HG02610 (cell line): ENCODE measurements around the gene MEX3B.

Experiments used
- ATAC-seq: cut with Tn5 transposase; IDR thresholded peaks from one replicate; pipeline ENCODE4 v1.9.1; 2021; ENCODE audit warnings: mild to moderate bottlenecking, moderate library complexity; ENCODE audit not compliant: unreplicated experiment

Gene MEX3B

DNA sequence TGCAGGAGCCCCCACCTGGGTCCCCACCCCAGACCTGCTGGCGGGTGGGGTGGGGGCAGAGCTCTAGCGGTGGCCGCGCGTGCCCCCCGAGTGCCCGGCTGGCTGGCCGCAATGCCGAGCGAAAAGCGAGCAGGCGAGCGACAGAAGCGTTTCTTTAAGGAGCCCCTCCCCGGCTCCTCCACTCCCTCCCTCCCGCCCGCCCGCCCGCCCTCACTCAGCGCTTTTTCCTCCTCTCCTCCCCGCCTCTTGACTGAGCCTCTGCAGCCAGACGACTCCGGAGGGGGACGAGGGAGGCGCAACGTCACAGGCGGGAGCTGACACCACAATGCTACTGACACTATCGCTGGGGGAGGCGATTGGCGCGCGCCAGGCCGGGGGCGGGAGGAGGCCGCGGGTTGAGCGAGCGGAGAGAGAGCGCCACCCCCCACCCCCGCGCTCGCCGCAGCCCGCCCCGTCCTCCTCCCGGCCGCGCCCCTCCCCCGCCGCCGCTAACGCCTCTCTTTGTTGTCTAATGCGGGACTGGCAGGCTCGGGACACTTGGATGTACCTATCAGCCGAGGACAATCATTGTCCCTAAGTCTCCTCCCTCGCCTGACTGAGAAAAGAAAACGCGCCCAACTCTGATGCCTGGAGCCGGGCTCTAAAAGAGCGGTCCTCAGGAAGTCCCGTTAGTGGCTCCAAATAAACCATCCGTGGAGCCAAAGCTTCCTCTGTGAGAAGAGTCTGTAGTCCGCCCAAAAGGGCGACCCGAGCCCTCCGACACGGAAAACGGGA is at the start of gene MEX3B:
Gene MEX3B (minus strand): TSS at position 127 of the 774 bp plus-strand sequence. CDS start 313 bp downstream, outside the sequence.
- peak; percentile 64 for ATAC-seq

DNA sequence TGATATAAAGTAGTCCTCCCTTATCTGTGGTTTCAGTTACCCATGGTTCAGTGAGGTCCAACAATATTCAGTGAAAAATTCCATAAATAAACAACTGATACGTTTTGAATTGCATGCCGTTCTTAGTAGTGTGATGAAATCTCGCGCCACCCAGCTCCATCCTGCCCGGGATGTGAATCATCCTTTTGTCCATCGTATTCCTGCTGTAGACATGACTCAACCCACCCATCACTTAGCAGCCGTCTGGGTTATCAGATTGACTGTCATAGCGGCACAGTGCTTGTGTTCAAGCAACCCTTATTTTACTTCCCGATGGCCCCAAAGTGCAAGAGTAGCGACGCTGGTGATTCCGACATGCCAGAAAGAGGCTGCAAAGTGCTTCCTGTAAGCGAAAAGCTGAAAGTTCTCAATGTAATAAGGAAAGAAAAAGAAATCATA is 48.0 kb upstream of the MEX3B start:
- ATAC-seq, result no peak

DNA sequence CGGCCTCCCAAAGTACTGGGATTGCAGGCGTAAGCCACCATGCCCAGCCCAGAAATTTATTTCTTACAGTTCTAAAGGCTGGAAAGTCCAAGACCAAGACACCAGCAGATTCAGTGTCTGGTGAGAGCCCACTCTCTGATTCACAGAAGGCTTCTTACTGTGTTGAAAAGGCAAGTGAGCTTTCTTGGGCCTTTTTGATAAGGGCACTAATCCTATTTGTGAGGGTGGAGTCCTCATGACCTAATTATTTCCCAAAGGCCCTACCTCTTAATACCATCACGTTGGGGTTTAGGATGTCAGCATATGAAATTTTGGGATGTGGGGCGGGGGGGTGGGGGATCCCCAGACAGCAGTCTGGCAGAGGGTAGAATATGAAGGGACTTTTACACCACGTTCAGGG is 47.5 kb upstream of the MEX3B start:
- ATAC-seq, result no peak

DNA sequence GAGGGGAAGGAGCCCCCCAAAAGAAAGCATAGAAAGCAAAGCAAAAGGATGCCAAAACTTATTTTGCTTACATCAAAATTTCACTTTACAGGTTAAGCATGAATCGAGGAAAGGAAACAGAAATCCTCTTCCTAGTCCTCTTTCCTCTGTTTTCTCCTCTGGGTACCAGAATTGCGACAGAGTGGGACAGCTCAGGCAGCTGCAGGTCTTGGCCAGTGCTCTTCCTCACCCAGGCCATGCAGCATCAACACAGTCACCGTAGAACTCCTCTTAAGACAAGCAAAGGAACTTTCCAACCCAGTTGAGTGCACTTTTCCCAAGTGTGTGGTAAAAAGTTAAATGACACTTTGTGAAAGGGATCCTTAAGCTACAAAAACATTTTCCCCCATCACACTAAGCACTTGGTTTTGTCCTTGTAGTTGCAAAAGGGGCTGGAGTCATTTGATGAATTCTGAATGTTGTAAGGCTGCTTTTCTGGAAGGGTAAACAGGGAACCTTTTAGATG is 45.9 kb upstream of the MEX3B start:
- ATAC-seq, result no peak

DNA sequence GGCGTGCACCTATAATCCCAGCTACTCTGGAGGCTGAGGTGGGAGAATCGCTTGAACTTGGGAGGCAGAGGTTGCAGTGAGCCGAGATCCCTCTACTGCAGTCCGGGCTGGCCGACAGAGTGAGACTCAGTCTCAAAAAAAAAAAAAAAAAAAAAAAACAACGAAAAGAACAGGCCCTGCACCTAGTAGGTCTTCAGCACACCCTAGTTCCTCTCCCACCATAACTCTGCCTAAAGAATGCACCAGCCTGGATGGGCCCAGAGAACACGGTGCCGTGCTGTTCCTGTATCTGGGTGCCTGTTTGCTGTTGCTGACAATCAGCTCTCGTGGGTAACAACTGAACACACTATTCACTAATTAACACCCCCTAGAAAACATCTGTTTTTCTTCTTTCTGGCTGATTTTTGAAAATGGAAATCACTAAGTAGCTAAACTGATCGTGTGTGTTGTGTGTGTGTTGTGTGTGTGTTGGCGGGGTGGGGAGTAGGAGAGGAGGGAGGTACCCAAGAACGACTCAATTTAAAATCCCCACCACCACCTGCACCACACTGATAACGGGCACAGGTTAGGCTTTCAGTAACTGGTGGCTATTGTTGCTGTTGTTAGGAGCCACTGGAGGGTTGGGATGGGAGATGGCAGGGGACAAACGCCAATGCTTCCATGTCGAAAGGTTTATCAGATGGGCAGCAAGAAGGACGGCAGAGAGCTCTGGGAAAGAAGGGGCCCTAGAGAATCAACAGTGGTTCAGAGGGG is 40.6 kb upstream of the MEX3B start:
- no peak for ATAC-seq

DNA sequence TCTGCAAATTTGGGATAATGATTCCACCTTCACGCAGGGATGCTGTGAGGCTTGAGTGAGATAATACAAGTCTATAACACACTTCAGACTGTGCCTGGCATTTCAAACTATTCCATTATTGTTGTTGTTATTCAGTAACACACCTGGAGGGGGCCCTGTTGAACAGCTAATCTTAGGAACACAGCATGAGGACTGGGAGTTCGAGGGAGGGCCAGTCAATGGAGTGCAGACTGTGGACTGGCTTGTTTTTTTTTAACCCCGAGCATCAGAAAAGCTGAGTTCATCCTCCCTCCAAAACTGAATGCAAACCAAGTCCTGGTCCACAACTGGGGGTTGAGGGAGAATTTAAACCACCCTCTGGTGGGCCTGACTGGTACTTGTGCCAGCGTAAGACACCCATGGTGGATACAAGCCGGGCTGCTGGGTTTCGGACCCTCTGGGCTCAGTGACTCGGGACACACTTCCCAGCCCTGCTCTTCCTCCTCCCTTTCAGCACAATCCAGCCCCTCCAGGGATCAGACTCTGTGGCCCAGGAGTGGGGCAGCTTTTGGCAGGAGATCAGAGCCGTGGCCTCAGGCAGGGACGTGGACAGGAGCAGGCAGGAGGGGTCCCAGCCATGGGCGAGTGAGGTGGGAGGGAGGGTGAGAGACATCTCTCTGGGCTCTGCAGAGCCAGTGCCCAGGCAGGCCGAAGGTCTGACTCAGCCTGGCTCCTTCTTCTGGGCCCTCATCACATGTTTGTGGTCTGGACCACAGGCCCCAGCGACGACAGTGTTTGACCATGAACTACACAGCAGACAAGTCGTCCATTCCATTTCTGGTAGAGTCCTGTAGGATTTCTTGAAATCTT is 36.3 kb upstream of the MEX3B start:
- no peak for ATAC-seq

DNA sequence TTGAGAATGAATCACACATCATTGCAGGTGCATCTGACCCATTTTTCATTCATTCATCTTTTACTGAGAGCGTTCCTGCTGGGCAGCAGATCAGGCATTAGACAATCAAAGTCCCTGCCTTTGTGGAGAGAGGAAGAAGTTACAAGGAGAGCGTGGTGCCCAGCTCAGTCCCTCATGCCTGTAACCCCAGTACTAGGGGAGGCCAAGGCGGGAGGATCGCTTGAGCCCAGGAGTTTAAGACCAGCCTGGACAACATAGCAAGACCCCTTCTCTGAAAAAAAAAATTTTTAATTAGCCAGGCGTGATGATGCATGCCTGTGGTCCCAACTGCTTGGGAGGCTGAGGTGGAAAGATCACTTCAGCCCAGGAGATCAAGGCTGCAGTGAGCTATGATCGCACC is 35.0 kb upstream of the MEX3B start:
- ATAC-seq, result no peak

DNA sequence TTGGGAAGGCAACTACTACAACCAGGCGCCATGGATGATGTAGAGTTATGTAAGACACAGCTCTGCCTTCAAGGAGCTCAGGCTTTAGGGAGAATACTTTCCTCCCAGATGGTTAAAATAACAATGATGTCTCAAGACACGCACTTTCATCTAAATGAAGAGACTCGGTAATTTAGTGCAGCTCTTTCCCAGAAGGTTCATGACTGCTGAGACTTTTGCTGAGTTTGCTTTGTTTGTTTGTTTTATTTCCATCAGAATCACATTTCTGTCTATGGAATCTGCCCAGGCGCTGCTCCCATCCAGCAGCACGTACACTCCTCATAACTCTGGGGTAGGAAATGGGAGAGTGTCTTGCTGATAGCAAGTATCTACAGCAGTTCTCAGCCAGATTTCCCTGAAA is 33.9 kb upstream of the MEX3B start:
- no peak for ATAC-seq

DNA sequence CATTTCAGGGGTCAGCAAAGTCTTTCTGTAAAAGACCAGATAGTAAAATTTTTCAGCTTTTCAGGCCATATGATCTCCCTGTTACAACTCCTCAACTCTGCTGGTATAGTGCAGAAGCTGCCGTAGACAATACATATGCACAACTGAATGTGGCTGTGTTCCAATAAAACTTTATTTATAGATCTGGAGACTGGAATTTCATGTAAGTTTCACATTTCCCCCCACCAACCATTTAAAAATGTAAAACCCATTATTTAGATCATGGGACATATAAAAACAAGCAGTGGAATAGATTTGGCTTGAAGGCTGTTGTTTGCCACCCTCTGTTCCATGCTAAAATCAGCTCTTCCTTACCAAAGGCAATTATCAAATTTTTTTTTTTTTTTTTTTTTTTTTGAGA is 28.8 kb upstream of the MEX3B start:
- ATAC-seq, result no peak

DNA sequence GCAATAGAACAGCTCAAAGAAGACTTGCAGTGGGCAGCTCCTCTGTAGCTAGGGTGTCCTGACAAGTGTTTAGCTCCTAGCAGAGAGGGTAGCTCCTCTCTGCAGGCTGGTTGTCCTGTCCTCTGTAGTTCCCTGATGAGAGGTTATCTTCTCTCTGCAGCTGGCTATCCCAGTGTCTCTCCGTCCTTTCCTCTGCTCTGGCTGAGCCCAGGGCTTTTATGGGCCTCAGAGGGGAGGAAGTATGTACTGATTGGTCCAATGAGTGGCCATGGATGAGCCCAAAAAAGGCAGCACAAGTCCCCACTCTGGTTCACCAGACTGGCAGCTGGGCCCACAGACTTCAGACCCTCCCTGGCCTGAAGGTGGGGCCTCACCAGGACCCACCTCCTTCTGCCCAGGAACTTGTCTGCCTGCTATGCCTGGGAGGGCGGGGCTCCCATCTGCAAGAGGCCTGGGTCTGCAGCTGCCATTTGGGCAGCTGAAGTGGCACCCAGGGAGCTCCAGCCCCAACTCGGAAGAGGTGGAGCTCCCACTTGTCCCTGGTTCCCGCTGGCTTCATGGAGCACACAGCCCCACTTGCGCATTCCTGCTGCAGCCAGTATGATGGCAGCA is 27.2 kb upstream of the MEX3B start:
- ATAC-seq, result no peak

DNA sequence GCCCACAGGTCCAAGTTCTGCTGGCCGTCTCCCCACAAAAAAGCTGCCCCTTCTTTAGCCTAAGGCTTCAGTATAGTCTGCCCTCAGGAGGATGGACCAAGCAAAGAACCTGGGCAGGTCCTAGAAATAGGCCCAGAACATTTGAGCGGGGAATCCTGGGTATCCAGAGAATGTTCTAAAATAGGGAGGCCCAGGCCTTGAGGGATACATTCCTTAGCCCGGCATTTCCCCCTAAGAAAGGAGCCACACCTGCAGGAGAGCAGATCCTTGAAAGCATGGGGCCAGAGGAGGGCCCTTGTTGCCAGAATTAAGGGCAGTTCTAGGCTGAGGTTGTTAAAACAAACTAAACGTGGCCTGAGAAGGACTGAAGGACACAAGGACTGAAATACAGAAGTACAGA is 20.6 kb upstream of the MEX3B start:
- no peak for ATAC-seq

DNA sequence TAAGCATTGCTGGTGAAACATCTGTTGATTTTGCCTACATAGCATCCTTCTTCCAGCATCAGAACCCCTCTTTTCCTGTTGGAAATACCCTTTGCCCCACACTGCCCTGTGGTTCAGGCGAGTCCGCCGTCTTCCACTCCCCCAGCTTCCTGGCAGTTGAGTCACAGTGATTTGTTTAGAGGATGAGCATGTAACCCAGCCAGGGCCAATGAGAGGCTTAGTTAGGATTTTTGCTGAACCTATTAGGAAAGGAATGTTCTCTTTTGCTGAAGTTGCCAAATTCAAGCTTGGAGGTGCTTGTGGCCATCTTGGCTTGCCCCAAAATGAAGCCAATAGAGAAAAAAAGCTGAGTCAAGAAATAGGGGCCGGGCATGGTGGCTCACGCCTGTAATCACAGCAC is 19.0 kb upstream of the MEX3B start:
- no peak for ATAC-seq

DNA sequence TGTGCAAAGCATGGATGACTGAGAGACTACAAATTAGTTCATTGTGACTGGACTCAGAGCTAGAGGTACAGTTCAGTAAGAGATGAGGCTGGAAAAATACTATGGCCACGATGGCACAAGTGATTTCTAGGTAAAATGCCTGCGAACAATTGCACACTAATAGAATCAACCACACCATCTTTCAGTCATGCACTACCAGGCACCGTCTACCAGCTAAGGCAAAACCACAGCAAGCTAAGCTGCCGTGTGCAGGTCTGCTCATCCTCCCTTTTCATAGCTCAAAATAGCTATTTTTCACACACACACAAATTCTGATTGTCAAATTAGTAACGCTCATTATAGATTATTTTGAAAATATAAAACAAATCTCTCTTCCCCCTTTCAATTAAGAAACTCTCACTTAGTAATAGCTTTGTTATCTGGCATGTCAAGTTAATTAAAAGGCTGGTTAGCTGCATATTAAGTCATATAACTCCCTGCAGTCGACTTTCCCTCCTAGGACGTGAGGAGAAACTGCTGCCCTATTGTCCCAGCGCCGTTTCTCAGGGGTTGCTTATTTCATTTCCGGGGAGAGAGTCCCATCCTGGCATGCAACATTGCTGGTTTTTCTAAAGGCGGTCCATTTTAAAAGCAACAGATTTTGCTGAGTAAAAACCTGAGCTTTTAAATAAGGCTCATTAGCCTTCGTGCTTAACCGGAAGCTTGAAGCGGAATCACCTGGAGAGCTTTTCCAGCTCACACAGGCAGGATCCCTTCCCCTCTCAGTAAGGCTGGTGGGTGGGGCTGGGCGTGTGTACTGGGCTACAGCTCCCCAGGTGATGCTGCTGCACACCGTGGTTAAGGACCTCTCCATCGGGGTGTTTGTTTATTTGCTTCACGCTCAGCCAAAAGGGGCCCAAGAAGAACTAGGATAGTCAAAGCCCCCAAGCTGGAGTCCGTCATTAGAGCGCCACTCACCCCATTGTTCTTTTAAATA is 16.9 kb upstream of the MEX3B start:
- no peak for ATAC-seq

DNA sequence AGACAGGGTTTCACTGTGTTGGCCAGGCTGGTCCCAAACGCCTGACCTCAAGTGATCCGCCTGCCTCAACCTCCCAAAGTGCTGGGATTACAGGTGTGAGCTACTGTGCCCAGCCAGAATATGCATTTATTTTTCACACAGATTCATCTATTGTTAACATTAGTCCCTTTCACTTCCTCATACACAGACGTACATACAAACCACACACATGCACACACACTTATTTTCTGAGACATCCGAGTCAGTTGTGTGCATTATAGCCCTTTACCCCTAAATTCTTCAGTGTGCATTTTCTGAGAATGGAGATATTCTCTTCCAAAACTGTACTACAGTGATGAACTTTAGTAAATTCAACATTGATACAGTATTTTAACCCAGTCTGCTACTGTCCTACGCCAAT is 15.0 kb upstream of the MEX3B start:
- no peak for ATAC-seq

DNA sequence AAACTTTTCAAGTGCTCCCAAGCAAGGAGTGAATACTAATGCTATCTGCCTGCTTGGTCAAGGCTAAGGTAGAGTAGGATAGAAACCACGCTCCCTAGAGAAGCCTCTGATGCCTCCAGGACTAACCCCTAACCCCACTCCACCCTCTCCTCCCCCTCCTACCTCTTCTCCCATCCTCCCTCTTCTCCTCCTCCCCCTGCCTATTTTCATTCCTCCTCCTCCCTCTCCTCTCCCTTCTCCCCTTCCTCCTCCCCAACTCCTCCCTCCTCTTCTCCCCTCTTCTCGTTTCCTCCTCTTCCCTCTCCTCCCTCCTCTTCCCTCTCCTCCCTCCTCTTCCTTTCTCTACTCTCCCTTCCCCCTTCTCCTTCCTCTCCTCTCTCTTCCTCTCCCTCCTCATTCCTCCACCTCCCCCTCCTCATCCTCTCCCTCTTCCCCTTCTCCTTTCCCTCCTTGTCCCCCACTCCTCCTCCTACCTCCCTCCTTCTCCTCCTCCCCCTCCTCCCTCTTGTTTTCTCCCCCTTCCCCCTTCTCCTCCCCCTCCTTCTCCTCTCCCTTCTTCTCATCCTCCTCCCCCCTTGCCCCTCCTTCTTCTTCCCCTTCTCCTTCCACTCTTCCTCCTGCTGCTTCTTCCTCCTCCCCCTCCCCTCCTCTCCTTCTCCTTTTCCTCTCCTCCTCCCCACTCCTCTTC is 12.8 kb upstream of the MEX3B start:
- ATAC-seq, result no peak

DNA sequence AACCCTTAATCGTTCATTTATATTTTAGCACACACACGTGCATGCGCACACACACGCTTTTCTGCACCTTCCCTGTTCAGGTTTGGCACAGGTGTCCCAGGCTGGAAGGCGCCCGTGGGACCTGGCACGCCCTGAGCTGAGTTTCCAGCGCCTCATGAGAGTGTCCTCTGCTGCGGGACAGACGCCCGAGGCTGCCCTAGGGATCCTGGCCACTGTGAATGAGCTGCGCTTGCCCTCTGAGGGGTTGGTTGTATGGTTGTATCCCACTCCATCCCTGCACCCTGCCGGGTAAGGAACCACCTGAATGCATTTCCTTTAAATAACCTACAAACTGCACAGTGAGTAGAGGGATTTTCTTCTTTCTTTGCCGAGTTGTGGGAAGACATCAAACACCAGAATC is 12.2 kb upstream of the MEX3B start:
- no peak for ATAC-seq

DNA sequence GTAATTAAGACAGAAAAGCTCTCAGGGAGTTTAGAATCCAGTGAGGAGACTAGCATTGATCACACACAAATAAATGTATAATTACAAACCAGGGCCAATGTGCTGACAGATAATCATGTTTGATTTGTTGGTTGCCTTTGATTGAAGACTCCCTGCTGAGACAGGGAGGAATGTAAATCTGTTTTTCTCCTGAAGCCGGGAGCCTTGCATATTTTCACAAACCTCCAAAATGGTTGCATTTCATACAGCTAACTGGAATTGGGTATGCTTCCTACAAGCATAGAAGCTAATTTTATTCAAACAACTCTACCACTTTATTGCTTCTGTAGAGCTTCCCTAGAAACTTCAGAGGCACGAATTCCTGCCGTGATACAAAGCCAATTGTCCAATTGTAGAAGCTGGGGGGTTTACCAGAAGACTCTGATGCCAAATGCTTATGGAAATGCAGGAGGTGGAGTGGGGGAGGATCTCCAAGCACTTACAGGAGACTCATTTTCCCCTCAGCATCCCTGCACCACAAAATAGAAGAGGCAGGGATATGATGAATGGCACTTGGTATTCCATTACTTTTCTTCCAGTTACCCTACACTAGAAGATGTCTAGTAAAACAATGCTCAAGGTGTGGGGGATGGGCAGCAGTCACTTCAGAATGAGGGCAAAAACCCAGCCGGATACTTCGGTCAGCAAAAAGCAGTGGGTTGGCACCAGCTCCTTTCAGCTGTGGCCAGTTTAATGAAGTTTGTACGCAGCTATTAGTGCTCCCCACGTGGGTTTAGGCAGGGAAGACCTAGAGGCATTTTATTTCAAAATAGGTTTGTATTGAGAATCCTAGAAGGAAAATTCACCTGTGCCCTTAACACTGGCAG is 11.4 kb upstream of the MEX3B start:
- ATAC-seq, result no peak

DNA sequence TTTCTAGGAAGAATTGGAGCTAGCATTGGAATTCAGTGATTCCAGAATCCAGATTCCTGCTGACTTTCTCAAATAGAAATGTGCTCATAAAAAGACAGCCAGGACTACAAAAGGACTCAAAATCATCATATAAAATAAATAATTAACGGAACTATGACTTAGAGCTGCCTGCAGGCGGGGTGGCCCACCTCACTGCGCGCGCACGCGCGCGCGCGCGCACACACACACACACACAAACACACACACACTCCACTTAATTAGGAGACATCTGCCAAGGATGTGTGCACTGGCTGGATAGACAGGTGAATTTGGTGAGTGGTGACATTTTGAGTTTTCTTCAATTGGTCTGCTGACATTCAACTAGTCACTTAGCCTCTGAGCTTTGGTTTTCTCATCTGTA is 6.9 kb upstream of the MEX3B start:
- ATAC-seq, result no peak
